GM12801 (cell line): ENCODE measurements around the gene VCX3A.
"Not testable (repeated sequence)": the region's sequence is repeated elsewhere in the genome, so short reads cannot be mapped to it uniquely, and the experiment has no call there.

ENCODE experiments used
- TF ChIP-seq, protein P1 (sequence below): IDR thresholded peaks from one replicate; pipeline ENCODE4 v1.5.1; 2011; ENCODE audit warnings: control low read depth; ENCODE audit not compliant: insufficient read length; ENCODE audit errors: extremely low read depth

The VCX3A gene

DNA sequence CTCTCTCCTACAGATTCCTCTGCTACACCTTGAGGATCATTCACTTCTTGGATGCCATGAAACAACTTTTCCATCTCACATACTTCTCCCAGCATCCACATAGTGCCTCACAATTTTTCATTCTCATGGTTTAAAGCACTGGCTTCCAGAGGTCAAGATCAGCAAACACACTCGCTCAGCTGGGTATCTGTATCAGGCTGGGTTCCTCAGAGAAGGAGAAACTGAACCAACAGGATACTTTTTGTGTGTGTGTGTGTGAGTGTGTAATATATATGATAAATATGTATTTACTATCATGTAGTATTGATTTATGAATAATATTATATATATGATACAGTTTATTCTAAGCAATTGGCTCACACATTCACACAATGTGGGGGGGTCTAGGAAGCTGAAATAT, at the start of gene VCX3A:
Gene VCX3A (minus strand): TSS at position 101 of the 400 bp plus-strand sequence. CDS start 621 bp downstream, outside the sequence.
- TF ChIP-seq, protein P1, sequence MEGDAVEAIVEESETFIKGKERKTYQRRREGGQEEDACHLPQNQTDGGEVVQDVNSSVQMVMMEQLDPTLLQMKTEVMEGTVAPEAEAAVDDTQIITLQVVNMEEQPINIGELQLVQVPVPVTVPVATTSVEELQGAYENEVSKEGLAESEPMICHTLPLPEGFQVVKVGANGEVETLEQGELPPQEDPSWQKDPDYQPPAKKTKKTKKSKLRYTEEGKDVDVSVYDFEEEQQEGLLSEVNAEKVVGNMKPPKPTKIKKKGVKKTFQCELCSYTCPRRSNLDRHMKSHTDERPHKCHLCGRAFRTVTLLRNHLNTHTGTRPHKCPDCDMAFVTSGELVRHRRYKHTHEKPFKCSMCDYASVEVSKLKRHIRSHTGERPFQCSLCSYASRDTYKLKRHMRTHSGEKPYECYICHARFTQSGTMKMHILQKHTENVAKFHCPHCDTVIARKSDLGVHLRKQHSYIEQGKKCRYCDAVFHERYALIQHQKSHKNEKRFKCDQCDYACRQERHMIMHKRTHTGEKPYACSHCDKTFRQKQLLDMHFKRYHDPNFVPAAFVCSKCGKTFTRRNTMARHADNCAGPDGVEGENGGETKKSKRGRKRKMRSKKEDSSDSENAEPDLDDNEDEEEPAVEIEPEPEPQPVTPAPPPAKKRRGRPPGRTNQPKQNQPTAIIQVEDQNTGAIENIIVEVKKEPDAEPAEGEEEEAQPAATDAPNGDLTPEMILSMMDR: not testable (repeated sequence)

DNA sequence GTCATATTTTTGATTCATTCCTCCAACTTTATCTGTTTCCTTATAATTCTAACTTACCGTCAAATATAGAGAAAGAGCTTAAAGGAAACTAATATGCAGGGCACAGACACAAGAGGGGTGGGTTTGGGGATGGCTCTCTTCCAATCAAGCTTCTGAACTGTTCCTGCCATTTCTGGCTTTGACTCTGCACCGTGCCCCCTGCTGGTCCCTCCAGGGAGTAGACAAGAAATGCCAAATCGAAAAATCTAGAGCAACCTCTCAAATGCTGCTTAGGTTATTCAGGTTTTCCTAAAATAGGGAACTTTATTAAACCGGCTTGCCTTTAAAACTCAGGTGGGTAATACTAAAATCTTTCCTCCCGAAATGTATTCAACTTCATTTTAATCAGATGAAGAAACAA, 39.8 kb upstream of the VCX3A start:
- TF ChIP-seq, protein P1: no peak

DNA sequence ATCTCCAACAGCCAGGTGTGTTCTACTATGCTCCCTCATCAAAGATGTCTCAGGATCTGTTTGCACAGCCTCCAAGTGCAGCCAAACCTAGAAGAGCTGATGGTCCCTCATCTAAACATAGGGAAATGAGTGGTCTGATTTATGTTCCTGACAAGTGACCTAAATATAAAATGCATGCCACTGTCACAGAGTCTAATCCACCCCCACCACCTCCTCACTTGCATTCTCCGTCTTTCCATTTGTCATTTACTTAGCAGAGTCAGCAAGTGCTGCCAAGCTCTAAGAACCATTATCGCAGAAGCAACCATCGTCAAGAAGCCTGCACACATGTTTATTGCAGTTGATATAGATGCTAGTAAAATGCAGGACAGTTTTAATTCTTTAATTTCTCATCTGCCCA, 33.1 kb upstream of the VCX3A start:
- TF ChIP-seq, protein P1: no peak

DNA sequence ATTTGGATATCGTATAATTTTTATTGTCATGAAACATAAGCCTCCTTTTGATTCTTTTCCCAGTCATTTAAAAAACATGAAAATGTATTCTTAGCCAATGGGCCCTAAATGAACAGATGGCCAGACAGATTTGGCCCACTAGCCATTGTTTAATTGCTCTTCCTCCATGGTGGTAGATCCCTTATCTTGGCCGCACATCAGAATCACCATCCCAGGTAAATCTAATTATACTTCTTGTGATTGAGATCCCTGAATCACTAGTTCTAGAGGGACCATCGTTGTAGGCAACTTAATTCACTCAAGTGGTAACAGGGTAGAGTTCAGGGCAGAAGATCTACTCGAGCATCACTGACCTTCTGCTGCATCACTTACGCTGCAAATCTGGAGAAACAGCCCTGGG, 24.1 kb upstream of the VCX3A start:
- TF ChIP-seq, protein P1: no peak

DNA sequence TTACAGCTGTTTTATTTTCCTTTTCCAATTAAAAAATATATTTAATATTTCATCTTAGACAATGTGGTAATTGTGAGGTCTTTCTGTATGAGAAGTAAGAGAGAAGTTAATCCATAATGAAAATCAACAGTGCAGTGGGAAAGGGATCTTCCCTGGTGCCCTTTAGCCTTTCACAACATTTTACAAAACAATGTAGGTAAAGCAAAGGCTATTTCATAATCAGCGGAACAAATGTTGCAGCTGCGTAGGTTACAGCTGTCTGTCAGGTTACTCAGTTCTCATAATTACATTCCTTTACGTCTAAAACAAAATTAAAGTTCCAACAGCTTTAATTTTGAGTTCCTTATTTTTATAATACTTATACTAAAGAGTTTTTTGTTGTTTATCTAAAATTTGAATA, 22.8 kb upstream of the VCX3A start:
- TF ChIP-seq, protein P1: no peak

DNA sequence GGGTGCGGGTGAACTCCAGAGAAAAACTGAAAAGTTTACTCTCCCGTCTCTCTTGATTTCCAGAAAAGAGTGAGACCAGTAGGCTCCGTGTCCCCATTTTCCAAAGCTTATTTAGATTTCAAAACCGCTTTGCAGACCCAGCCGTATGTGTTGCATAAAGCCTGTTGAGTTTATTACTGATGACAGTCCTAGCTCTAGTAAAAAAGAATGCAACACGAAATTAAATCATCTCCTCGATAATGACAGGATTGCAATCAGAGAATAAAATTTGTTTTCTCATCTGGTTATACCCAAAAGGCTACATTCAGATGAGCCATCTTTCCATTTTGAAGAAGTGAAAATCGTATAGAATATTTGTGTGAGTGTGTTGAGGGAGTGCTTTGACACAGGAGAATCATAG, 16.1 kb upstream of the VCX3A start:
- TF ChIP-seq, protein P1: no peak

DNA sequence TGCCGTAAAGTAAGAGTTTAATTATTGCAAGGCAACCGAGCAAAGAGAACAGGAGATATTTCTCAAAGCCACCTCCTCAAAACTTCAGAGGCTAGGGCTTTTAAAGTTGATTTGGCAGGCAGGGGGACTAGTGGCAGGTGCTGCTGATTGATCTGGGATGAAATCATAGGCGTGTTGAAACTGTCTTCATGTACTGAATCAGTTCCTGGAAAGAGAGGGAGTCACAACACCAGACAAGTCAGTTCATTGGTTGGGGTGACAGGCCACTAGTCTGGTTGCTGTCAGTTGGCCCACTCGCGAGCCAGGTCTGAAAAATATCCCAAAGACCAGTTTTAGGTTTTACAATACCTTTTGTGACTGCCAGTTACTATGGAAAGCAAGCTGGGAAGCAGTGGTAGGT, 10.8 kb upstream of the VCX3A start:
- TF ChIP-seq, protein P1: no peak
